HUDEP-2 (cell line): Measurements from ENCODE around the gene ADAP2.
"Not testable (repeated sequence)": the region's sequence is repeated elsewhere in the genome, so short reads cannot be mapped to it uniquely, and the experiment has no call there.

Experiments
- DNase-seq, 76 experiments: peaks; one replicate each; lab custom pipeline; 2025; ENCODE audit not compliant: unreplicated experiment in 76 of 76; lab: John Stamatoyannopoulos, UW

Gene ADAP2

DNA sequence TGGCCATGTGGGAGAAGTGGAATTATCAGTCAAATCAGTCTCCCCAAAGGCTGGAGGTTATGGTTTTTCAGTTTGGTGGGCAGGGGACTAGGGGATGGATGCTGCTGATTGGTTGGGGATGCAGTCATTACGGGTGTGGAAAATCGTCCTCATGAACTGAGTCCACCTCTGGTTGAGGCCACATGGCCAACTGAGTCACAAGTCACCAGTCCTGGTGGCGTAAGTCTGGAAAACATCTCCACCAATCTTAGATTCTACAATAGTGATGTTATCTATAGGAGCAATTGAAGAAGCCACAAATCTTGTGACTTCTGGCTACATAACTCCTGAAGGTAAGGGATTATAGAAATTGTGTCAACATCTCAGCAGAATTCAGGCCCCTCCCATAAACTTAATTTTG lies 43.9 kb downstream of the ADAP2 start:
- DNase-seq, result no peak

DNA sequence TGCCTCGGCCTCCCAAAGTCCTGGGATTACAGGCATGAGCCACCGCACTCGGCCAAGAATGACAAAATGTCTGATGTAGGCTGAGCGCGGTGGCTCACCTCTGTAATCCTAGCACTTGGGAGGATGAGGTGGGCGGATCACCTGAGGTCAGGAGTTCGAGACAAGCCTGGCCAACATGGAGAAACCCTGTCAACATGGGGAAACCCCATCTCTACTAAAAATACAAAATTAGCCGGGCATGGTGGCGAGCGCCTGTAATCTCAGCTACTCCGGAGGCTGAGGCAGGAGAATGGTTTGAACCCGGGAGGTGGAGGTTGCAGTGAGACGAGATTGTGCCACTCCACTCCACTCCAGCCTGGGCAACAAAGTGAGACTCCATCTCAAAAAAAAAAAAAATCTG lies 46.2 kb downstream of the ADAP2 start:
- DNase-seq, result not testable (repeated sequence)

DNA sequence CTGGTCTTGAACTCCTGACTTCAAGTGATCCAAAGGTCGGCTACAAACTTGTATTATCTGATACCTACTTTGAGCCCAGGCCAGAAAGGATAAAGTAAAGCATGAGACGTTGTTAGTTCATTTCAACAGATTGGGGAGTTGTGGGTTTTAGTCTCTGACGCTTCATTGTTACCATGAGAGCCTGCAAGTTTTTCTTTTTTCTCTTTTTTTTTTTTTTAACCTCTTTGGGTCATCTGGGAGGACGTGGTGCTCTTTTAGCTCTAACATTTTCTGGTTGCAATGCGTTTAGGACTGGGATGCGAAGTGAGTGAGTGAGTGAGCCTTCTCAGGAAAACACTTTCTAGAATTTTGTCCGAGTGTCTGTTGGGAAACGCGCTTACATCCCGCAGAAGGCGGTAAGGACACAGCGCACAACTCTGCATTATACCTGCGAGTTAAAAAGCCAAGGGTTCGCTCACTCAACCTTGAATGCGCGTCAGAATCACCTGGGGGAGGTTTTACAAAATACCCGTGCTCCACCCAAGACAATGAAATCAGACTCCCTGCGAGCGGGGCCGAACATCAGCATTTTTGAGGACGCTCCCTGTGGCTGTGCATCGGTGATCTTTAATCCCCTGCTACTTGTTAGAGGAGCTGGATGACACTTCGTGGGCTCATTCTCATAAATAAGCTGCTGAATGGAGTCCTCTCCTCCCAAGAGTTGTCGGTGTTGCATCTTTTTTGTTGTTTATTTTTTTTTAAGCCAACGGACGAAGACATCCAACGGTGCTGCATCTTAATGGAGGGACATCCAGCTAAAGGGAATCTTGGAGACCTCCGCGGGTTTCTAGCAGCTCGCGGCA lies 48.5 kb downstream of the ADAP2 start:
- DNase-seq, result peak in 5 of 76 experiments; percentile 6 to 62 (median 34)

DNA sequence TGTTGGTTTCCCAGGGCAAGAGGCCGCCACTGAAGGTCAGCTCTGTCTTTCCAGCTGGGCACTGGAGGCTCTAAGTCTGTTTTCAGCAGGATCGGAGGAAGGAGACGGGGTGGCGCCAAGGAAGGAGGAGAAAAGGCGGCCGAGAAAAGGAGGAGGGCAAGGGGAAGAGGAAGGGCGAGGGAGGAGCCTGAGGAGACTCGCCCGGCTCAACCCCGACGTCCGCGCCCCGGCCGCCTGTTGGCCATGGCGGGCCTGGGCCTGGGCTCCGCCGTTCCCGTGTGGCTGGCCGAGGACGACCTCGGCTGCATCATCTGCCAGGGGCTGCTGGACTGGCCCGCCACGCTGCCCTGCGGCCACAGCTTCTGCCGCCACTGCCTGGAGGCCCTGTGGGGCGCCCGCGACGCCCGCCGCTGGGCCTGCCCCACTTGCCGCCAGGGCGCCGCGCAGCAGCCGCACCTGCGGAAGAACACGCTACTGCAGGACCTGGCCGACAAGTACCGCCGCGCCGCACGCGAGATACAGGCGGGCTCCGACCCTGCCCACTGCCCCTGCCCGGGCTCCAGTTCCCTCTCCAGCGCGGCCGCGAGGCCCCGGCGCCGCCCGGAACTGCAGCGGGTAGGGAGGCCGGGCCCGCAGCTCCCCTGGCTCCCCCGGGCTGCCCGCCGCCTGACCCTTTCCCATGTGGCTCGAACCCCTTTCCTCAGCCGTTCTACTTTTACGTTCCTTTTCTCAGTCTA lies 49.3 kb downstream of the ADAP2 start, which contains the start of gene RNF135:
Gene RNF135, plus strand, starts transcription at position 209 of the 737 bp plus-strand sequence. Its CDS starts 35 bp downstream, at position 244.
- peak in 70 of 76 experiments; percentile 19 to 88 (median 62) for DNase-seq

DNA sequence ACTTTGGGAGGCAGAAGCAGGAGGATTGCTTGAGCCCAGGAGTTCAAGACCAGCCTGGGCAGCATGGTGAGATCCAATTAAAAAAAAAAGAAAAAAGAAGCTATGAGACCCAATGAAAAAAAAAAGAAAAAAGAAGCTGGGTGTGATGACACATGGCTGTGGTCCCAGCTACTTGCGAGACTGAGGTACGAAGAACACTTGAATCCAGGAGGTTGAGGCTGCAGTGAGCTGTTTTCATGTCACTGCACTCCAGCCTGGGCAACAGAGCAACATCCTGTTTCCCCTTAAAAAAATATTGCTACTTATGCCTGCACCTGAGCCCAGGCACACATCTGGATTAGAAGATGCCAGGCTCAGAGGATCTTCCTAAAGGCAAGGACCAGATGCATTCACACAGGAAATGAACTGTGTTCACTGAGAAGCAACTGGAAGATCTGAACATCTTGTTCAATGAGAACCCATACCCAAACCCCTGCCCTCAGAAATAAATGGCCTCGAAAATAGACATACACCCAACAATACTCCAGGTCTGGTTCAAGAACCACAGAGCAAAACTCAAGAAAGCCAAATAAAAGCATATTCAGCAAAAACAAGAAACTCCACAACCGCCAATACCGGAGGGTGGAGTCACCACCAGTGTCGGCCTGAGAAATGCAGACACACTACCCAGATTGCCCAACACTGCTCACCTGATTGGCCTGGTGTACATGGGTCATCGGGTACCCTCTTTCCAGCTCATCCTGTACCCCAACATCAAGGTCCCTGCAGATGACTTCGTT lies 53.5 kb downstream of the ADAP2 start:
- DNase-seq, result no peak

DNA sequence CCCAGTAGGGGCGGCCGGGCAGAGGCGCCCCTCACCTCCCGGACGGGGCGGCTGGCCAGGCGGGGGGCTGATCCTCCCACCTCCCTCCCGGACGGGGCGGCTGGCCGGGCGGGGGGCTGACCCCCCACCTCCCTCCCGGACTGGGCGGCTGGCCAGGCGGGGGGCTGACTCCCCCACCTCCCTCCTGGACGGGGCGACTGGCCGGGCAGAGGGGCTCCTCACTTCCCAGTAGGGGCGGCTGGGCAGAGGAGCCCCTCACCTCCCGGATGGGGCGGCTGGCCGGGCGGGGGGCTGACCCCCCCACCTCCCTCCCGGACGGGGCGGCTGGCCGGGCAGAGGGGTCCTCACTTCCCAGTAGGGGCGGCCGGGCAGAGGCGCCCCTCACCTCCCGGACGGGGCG lies 58.2 kb downstream of the ADAP2 start:
- not testable (repeated sequence) for DNase-seq

DNA sequence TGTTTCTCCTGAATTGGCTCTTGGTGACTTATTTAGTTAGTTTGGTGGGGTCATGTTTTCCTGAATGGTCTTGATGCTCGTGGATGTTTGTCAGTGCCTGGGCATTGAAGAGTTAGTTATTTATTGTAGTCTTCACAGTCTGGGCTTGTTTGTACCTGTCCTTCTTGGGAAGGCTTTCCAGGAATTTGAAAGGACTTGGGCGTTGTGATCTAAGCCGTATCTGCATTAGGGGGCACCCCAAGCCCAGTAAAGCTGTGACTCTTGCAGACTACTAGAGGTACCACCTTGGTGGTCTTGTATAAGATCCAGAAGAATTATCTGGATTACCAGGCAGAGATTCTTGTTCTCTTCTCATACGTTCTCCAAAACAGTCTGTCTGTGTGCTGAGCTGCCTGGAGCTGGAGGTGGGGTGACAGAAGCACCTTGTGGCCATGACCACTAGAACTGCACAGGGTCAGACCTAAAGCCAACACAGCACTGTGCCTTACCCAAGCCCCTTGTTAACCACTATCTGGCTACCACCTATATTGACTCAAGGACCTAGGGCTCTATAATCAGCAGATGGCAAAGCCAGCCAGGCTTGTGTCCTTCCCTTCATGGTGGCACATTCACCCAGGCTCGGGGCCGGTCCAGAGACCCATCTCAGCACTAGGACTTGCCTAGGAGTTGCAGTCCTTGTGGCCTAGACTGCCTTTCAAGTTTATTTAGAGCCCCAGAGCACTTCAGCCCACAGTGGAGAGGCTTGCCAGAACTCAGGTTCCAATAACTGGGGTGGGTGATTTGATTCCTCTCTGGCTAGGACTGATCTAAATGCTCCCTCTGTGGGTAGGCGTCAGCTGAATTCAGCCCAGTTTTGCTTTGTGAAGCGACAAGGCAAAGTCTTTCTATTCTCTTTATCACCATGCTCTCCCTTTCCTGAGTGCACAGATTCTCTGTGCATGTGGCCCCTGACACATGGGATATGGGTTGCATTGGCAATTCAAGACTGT lies 60.1 kb downstream of the ADAP2 start:
- DNase-seq, result no peak

DNA sequence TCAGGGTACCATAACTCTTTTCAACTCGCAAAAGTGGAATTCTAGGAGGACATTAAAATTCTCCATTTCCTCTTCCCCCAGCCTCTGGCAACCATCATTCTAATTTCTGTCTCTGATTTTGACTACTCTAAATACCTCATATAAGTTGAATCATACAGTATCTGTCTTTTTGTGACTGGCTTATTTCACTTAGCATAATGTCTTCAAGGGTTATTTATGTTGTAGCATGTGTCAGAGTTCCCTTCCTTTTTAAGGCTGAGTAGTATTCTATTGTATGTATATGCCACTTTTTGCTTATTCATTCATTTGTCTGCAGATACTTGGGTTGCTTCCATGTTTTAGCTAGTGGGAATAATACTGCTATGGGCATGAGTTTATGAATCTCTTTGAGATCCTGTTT lies 61.1 kb downstream of the ADAP2 start:
- no peak for DNase-seq

DNA sequence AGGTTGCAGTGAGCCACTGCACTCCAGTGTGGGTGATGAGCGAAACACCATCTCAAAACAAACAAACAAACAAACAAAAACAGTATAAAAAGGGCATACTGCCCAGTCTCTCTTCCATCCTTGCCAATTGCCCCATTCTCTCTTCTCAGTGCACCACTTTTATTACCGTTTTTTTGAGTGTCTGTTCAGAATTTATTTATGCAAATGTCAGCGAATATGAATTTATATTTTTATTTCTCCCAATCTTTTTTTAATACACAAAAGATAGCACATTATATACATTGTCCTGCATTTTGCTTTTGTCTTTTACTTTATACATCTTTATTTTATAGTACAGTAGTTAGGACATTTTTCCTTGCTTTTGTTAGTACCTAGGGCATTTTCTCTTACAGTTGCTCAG lies 68.7 kb downstream of the ADAP2 start:
- no peak for DNase-seq

DNA sequence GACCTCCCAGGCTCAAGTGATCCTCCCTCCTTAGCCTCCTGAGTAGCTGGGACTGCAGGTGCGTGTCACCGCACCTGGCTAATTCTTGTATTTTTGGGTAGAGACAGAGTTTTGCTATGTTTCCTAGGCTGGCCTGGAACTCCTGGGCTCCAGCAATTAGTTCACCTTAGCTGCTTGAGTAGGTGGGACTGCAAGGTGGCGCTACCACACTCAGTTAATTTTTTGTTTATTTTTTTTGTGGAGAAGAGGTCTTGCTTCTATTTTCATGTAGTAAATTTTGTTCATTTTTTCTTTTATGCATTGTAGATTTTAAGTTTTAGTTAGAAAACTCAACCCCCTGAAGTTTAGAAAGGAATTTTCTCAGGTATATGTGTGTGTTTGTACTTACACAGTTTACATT lies 70.8 kb downstream of the ADAP2 start:
- DNase-seq, result no peak

DNA sequence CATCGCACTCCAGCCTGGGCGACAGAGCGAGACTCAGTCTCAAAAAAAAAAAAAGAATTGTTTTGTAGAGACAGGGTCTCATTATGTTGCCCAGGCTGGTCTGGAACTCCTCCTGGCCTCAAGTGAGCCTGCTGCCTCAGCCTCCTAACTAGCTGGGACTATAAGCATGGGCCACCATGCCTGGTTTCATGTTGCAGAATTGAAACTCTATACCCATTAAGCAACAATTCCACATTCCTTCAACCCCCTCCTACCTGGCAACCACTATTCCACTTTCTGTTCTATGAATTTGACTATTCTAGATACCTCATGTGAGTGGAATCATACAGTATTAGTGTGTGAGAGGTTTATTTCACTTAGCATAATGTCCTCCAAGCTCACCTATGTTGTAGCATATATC lies 73.6 kb downstream of the ADAP2 start:
- no peak for DNase-seq

DNA sequence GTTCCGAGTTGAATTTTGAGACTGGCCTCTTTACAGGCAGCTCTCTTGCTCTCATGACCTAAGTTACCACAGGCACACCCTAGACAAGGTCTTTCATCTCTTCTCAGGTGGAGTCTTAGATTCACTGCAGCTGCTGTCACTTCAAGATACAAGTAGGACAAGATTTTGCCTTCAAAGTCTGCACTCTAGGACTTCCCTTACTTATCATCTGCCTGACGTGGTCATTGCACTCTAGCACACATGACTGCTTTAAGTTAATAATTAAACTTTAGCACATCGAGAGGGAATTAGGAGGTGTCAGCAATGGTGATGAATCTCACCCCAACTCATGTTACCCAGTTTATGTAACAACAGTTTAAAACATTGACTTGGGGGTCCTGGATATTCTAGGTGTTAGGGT lies 74.7 kb downstream of the ADAP2 start:
- no peak for DNase-seq

DNA sequence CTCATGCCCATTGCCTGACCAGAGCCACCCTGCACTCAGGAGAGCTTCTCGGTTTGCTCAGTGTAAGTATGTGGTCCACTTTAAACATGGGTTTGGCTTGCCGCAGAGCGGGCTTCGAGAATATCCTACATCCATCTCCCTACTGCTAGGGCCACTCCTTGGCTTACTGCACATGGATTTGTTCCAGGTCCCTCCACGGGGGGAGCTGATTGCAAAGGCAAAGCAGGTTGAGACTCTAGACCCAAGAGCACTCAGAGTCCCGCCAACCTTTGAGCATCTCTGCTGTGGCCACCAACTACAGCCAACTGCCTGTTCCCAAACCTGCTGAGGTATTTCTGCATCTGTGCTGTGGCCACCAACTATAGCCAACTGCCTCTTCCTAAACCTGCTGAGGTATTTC lies 75.5 kb downstream of the ADAP2 start:
- no peak for DNase-seq

DNA sequence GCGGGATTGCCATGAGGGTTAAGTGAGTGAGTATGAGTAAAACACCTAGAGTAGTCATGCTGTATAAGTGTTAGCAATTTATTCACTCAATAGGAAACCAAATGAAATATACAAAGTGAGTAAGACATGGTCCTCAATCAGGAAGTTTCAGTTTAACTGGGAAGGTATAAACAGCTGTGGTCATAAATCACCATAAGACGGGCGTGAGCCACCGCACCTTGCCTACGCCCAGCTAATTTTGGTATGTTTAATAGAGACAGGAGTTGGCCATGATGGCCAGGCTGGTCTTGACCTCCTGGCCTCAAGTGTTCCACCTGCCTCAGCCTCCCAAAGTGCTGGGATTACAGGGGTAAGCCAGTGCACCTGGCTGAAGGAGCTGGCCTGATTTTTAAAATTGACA lies 76.1 kb downstream of the ADAP2 start:
- DNase-seq, result no peak

DNA sequence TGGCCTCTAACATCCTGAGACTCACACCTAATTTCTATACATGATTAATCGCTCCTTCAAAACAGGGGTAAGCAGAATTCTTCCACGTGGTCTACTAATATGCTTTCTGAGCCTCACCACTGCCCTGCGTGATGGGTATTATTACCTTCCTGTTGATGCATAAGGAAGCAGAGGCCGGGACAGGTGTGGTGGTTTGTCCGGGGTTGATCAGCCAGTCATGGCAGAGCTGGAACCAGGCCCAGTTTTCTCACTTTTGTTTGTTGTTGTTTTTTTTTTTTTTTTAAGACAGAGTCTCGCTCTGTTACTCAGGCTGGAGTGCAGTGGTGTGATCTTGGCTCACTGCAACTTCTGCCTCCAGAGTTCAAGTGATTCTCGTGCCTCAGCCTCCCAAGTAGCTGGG lies 80.3 kb downstream of the ADAP2 start:
- no peak for DNase-seq

DNA sequence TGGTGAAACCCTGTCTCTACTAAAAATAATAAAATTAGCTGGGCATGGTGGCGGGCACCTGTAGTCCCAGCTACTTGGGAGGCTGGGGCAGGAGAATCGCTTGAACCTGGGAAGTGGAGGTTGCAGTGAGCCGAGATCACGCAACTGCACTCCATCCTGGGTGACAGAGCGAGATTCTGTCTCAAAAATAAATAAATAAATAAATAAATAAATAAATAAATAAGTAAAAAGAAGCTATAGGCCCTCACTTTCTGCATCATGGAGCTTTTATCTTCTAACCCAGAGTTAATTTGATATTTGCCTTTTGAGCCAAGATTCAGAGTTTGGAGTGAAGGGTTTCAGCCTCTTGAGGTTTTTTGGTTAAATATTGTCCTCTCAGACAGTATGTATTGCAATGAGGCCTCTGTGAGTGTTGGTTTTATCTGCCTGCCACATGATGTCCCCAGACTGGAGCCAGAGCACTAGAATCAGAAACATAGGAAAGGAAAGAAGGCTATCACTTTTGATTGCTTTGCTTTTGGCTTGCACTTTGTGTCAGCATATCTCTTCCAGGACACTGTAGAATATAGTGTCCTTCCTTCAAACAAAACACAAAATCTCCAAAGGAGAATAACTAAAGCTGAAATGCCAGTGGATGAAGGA lies 81.6 kb downstream of the ADAP2 start:
- DNase-seq, result no peak

DNA sequence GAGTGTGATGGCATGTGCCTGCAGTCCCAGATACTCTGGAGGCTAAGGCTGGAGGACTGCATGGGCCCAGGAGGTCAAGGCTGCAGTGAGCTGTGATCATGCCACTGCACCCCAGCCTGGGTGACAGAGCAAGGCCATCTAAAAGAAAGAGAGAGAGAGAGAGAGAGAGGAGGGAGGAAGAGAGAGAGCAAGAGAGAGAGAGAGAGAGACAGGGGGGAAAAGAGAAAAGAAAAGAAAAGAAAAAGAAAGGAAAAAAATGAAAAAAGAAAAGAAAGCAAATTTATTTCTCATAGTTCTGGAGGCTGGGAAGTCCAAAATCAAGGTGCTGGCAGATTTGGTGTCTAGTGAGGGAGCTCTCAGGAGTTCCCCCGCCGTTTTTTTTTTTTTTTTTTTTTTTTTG lies 82.4 kb downstream of the ADAP2 start:
- no peak for DNase-seq

DNA sequence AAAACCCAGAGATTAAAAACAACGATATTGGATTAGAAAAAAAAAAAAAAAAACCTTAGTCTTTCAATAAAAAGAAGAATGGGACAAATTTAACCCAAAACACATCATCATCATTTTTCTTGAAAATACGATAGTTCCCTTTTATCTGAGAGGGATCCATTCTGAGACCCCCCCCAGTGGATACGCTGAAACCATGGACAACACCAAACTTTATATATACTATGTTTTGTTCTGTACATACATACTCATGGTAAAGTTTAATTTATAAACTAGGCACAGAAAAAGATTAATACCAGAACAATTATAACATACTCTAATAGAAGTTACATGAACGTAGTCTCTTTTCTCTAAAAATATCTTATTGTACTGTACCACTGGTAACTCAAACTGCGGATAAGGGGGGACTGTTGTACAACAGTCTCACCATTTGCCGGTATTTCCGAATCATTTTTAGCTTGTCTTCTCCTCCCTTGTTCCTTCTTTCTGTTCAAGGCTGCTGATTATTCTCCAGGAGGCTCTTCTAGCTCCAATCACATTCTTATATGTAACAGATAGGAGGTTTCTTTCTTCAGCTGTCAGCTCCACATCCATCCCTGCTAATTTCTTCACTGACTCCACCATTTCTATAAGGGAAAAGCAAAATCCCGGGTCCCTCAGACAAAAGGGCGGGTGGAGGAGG lies 86.1 kb downstream of the ADAP2 start:
- no peak for DNase-seq
